Type B pancreatic cell (in vitro differentiated cells): ENCODE data around the gene PI4KA. TPM values are rescaled to one million over a fixed set of nuclear protein-coding genes. Genes with fewer than 3 reads are reported as not detected.
"Not testable (repeated sequence)": the region's sequence is repeated elsewhere in the genome, so short reads cannot be mapped to it uniquely, and the experiment has no call there.

ENCODE experiments used
- DNase-seq: peaks from one replicate; pipeline ENCODE4 v3.0.0; 2021; ENCODE audit warnings: mixed read lengths; ENCODE audit not compliant: unreplicated experiment; ENCODE audit errors: extremely low spot score
- H3K27ac Mint-ChIP-seq: 2 replicates; pipeline ENCODE4 v1.8.0; 2021; ENCODE audit warnings: mild to moderate bottlenecking, mixed read lengths
- H3K27me3 Mint-ChIP-seq: 2 replicates; pipeline ENCODE4 v1.8.0; 2021; ENCODE audit warnings: mixed read lengths
- H3K36me3 Mint-ChIP-seq: 2 replicates; pipeline ENCODE4 v1.8.0; 2021; ENCODE audit warnings: mixed read lengths
- H3K4me1 Mint-ChIP-seq: one replicate; pipeline ENCODE4 v1.8.0; 2021; ENCODE audit warnings: mixed read lengths; ENCODE audit not compliant: unreplicated experiment
- H3K4me3 Mint-ChIP-seq: 2 replicates; pipeline ENCODE4 v1.8.0; 2021; ENCODE audit warnings: mild to moderate bottlenecking, mixed read lengths
- H3K9me3 Mint-ChIP-seq: 2 replicates; pipeline ENCODE4 v1.8.0; 2021; ENCODE audit warnings: mixed read lengths
- total RNA-seq: library from RNA; stranded (reverse); gene quantifications from 2 replicates; pipeline ENCODE4 v1.2.1, GENCODE V29; 2021; ENCODE audit warnings: low replicate concordance
- TF ChIP-seq, protein P1 (sequence below): fragments of 200-600 bp; sonication (generic); conservative IDR thresholded peaks from 2 replicates; pipeline ENCODE4 v1.5.0; 2021; ENCODE audit warnings: antibody characterized with exemption, mild to moderate bottlenecking

Gene PI4KA
- total RNA-seq, 1 donor from 2014 or later: 120 TPM

DNA sequence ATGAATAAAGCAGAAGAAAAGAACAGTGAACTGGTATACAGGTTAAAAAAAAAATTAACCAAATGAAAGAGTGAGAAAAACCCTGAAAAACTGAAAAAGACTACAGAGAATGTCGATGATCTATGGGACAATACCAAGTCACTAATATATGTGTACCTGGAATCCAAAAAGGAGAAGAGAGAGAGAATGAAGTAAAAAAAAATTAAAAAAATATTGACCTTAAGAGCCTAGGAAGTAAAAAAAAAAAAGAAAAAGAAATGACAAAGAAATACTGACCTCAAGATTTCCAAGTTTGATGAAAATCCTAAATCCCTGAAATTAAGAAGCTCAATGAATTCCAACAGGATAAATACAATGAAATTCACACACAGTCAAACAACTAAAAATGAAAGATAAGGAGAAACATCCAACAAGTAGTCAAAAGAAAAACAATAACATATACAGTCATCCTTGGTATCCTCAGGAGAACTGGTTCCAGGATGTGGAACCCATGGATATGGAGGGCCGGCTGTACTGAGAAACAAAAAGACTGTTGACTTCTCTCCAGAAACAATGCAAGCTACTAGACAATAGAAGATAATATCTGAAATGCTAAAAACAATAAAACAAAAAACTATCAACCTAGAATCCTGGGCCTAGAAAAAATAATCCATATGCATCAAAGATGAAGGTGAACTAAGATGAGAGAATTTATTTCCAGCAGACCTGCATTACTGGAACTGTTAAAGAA, 118.2 kb downstream of the PI4KA start:
- TF ChIP-seq, protein P1, sequence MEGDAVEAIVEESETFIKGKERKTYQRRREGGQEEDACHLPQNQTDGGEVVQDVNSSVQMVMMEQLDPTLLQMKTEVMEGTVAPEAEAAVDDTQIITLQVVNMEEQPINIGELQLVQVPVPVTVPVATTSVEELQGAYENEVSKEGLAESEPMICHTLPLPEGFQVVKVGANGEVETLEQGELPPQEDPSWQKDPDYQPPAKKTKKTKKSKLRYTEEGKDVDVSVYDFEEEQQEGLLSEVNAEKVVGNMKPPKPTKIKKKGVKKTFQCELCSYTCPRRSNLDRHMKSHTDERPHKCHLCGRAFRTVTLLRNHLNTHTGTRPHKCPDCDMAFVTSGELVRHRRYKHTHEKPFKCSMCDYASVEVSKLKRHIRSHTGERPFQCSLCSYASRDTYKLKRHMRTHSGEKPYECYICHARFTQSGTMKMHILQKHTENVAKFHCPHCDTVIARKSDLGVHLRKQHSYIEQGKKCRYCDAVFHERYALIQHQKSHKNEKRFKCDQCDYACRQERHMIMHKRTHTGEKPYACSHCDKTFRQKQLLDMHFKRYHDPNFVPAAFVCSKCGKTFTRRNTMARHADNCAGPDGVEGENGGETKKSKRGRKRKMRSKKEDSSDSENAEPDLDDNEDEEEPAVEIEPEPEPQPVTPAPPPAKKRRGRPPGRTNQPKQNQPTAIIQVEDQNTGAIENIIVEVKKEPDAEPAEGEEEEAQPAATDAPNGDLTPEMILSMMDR: no peak
- Mint-ChIP-seq H3K4me3 (no peak overlapping the region), H3K36me3 (peaks cover 24% of the 10 kb centered on the region), H3K4me1 (no peaks in the 10 kb centered on the region), H3K27me3 (no peaks in the 10 kb centered on the region), H3K9me3 (no peaks in the 10 kb centered on the region), H3K27ac (no peak overlapping the region)
- no peak for DNase-seq

GRCh38 chr22:20738394-20739089, 120.1 kb downstream of the PI4KA start:
- Mint-ChIP-seq H3K9me3 (no peaks in the 10 kb centered on the region), H3K27ac (no peak overlapping the region), H3K36me3 (peaks cover 24% of the 10 kb centered on the region), H3K4me3 (no peak overlapping the region), H3K27me3 (no peaks in the 10 kb centered on the region), H3K4me1 (no peaks in the 10 kb centered on the region)
- DNase-seq: no peak
- TF ChIP-seq, protein P1: no peak

DNA sequence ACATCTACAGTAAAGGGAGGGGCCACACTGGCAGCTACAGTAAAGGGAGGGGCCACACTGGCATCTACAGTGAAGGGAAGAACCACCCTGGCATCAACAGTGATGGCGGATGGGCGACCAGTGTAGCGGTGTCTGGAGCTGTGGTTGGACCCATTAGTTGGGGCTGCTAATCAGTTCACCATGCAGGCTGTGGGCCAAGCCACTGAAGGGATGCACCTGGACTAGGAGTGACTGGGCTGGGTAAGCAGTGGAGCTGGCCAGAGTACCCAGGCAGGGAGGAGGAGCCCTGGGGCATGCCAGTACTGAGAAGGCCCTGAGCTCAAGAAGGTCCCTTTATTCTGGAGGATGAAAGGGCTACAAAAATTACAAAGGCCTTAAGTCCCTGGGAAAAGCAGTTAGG, 121.7 kb downstream of the PI4KA start:
- H3K36me3 Mint-ChIP-seq: peaks cover 23% of the 10 kb centered on the region
- not testable (repeated sequence) for H3K9me3 Mint-ChIP-seq, H3K27me3 Mint-ChIP-seq, H3K4me3 Mint-ChIP-seq, H3K4me1 Mint-ChIP-seq, H3K27ac Mint-ChIP-seq, DNase-seq

- not testable (repeated sequence) for H3K4me1 Mint-ChIP-seq, H3K27ac Mint-ChIP-seq, DNase-seq, H3K4me3 Mint-ChIP-seq, H3K9me3 Mint-ChIP-seq, H3K27me3 Mint-ChIP-seq
- peaks cover 13% of the 10 kb centered on the region for H3K36me3 Mint-ChIP-seq
Observed at GRCh38 chr22:20735356-20736162, 123.1 kb downstream of the PI4KA start.

DNA sequence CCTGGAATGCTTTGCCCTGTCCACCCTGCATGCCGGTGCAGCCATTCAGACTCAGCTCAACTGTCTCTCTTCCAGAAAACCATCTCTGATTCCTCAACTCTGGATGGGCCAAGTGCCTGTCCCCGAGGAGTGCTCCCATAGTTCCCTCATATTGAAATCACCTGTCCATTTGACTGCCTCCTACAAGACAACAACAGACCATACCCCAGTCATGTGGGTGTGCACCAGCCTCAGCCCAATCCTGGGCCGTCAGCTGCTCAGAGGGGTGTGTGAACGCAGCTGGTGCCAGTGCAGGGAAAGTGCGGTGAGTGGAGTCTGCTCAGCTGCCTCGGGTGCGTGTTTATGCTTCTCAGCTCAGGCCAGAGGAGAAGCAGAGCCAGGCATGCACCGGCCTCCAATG, 126.2 kb downstream of the PI4KA start:
- H3K4me3 Mint-ChIP-seq, DNase-seq, H3K36me3 Mint-ChIP-seq, H3K27me3 Mint-ChIP-seq, H3K9me3 Mint-ChIP-seq, H3K27ac Mint-ChIP-seq, H3K4me1 Mint-ChIP-seq: not testable (repeated sequence)

DNA sequence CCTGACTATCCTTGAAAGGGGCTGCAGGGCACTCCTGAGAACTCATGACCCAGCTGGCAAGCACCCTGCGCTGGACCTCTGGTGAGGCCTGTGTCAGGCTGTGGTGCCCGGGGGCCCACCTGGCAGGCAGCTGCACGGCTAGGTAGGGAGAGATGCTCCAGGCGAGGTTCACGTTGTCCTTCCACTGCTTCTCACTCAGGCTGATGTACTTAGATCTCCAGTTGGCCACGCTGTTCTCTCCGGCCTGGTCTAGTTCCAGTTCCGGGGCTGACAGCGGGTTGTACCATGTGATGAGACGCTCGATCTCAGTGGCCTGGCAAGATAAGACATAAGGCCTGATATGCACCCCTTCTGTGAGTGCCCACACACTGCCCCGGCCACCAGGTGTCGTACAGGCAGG, 129.4 kb downstream of the PI4KA start:
- DNase-seq: no peak
- Mint-ChIP-seq H3K27me3 (no peaks in the 10 kb centered on the region), H3K36me3 (peaks cover 5% of the 10 kb centered on the region), H3K27ac (no peak overlapping the region), H3K4me1 (no peaks in the 10 kb centered on the region), H3K9me3 (no peaks in the 10 kb centered on the region), H3K4me3 (no peak overlapping the region)
- TF ChIP-seq, protein P1: no peak
